CD4-positive, alpha-beta T cell (primary cell): ENCODE measurements around the gene FHIP1B. TPM values are rescaled to one million over a fixed set of nuclear protein-coding genes. Genes with fewer than 3 reads are reported as not detected.

Source experiments
- ATAC-seq: fragments of 200-7000 bp; cut with Tn5 transposase; one replicate; pipeline ENCODE4 v1.10.0; 2022; ENCODE audit warnings: mild to moderate bottlenecking; ENCODE audit not compliant: poor library complexity
- CTCF ChIA-PET: fragments of 350-600 bp; sonication (Branson Sonifier 250); formaldehyde crosslinking; loops from one replicate; lab custom pipeline; 2021; ENCODE audit warnings: antibody characterized with exemption, inconsistent platforms; lab: Charles Lee
- POLR2A ChIA-PET: fragments of 350-600 bp; sonication (Branson Sonifier 250); formaldehyde crosslinking; loops from one replicate; lab custom pipeline; 2021; ENCODE audit warnings: antibody characterized with exemption, inconsistent platforms; lab: Charles Lee
- DNase-seq, 14 experiments: peaks; one replicate each; pipeline ENCODE4 v3.0.0-alpha.2; 2013 to 2020; ENCODE audit warnings: mixed read lengths in 2 of 14
- H3K27ac ChIP-seq, 2 donors: one replicate each; pipeline versions ENCODE4 v1.5.1 to v1.7.0; 2013; ENCODE audit warnings: low read length in 2 of 2, low read depth in 1 of 2, mild to moderate bottlenecking in 1 of 2
- H3K27me3 ChIP-seq, 2 experiments: 1 replicate in 1 of 2; 2 replicates in 1 of 2; pipeline versions ENCODE4 v1.6.1 to v1.7.0; 2013; ENCODE audit warnings: low read length in 2 of 2, control low read depth in 1 of 2, mild to moderate bottlenecking in 1 of 2, moderate library complexity in 1 of 2; ENCODE audit not compliant: insufficient read depth in 2 of 2, control insufficient read depth in 1 of 2
- H3K36me3 ChIP-seq: one replicate; pipeline ENCODE4 v1.6.1; 2013; ENCODE audit warnings: low read length, control low read depth; ENCODE audit not compliant: insufficient read depth
- H3K4me1 ChIP-seq: one replicate; pipeline ENCODE4 v1.6.1; 2013; ENCODE audit warnings: low read length, control low read depth; ENCODE audit not compliant: insufficient read depth
- H3K4me3 ChIP-seq: one replicate; pipeline ENCODE4 v1.5.1; 2013; ENCODE audit warnings: mild to moderate bottlenecking, low read length, moderate library complexity
- H3K9me3 ChIP-seq, 2 experiments: 1 replicate in 1 of 2; 2 replicates in 1 of 2; pipeline versions ENCODE4 v1.6.1 to v1.7.0; 2013; ENCODE audit warnings: low read length in 2 of 2, mild to moderate bottlenecking in 2 of 2, control low read depth in 1 of 2, moderate library complexity in 1 of 2; ENCODE audit not compliant: control insufficient read depth in 1 of 2, insufficient read depth in 1 of 2
- H3K27ac Mint-ChIP-seq: one replicate; pipeline ENCODE4 v1.8.0; 2020; ENCODE audit warnings: mixed read lengths
- H3K27me3 Mint-ChIP-seq: one replicate; pipeline ENCODE4 v1.8.0; 2021; ENCODE audit warnings: mixed read lengths
- H3K36me3 Mint-ChIP-seq: one replicate; pipeline ENCODE4 v1.8.0; 2021; ENCODE audit warnings: low read depth, mixed read lengths
- H3K4me1 Mint-ChIP-seq: one replicate; pipeline ENCODE4 v1.8.0; 2021; ENCODE audit warnings: low read depth, mixed read lengths
- H3K4me3 Mint-ChIP-seq: one replicate; pipeline ENCODE4 v1.8.0; 2020; ENCODE audit warnings: mild to moderate bottlenecking, mixed read lengths
- H3K9me3 Mint-ChIP-seq: one replicate; pipeline ENCODE4 v1.8.0; 2020; ENCODE audit warnings: mixed read lengths
- CTCF ChIP-seq: fragments of 200-600 bp; IDR thresholded peaks from one replicate; pipeline ENCODE4 v1.8.0; 2022; ENCODE audit warnings: antibody characterized with exemption, mild to moderate bottlenecking
- intact Hi-C, 2 experiments: fragments of 100-400 bp; cut with DNase I in 1 of 2; cut with micrococcal nuclease in 1 of 2; formaldehyde crosslinking; loops; one replicate each; pipeline versions ENCODE4 v1.15.1 to v1.9.0; 2023 to 2025; cut with DNase I, micrococcal nuclease
- total RNA-seq, 174 experiments: library from RNA in 2 of 174; stranded (reverse) in 2 of 174; gene quantifications; one replicate each; pipeline ENCODE4 v1.2.3 and lab custom pipeline; 2021 to 2026

Gene FHIP1B
- total RNA-seq, 2 experiments from 2014 or later, result 26.7 to 27.7 TPM

DNA sequence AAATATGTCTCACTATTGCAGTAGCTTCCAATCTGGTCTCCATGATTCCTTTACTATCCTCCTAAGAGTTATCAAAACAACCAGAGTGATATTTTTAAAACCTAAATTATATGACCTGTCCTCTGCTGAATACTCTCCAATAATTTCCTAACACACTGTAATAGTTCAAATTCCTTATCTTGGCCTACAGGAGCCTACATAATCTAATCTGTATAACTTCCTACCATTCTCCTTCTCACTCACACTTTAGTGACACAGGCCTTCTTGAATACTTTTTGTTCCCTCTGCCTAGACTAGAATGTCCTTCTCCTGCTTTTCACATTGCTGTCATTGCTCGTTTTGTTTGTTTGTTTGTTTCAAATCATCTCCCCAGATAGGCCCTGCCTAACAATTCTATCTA is 9.4 kb downstream of the FHIP1B start:
- Mint-ChIP-seq H3K36me3 (peaks cover 65% of the 10 kb centered on the region), H3K4me3 (no peak overlapping the region), H3K27ac (no peak overlapping the region), H3K4me1 (peaks cover 51% of the 10 kb centered on the region), H3K27me3 (no peaks in the 10 kb centered on the region), H3K9me3 (no peaks in the 10 kb centered on the region)
- CTCF ChIA-PET, result no interaction called here
- no peak overlapping the region for H3K4me3 ChIP-seq
- peaks cover 49% of the 10 kb centered on the region for H3K36me3 ChIP-seq
- POLR2A ChIA-PET, result interaction anchor here (1.3 to 1.8 kb wide), 2 partner anchors 9 to 10 kb away, joined by 4 to 7 read pairs; partner anchors contain the start of gene FHIP1B
- no peaks in the 10 kb centered on the region for H3K9me3 ChIP-seq
- TF ChIP-seq CTCF, result no peak
- intact Hi-C loops, result no loop called here
- H3K27ac ChIP-seq, result no peak overlapping the region
- ATAC-seq (no peak), DNase-seq (no peak)
- H3K4me1 ChIP-seq, result peaks cover 6% of the 10 kb centered on the region
- H3K27me3 ChIP-seq, result no peaks in the 10 kb centered on the region

GRCh38 chr11:6224421-6224820 is 10.0 kb downstream of the FHIP1B start:
- no peaks in the 10 kb centered on the region for H3K9me3 ChIP-seq
- no peak overlapping the region for H3K4me3 ChIP-seq
- H3K36me3 ChIP-seq, result peaks cover 55% of the 10 kb centered on the region
- no peak overlapping the region for H3K27ac Mint-ChIP-seq
- H3K27ac ChIP-seq, result no peak overlapping the region
- no peak overlapping the region for H3K4me3 Mint-ChIP-seq
- ChIA-PET POLR2A (interaction anchor here (1.8 kb wide), 1 partner anchor 10 kb away, joined by 7 read pairs; the partner anchor contains the start of gene FHIP1B), CTCF (no interaction called here)
- no peak for ATAC-seq
- intact Hi-C loops, result no loop called here
- no peak for DNase-seq
- H3K36me3 Mint-ChIP-seq, result peaks cover 68% of the 10 kb centered on the region
- no peaks in the 10 kb centered on the region for H3K9me3 Mint-ChIP-seq
- no peak for TF ChIP-seq CTCF
- H3K27me3 ChIP-seq, result no peaks in the 10 kb centered on the region
- H3K4me1 Mint-ChIP-seq, result peaks cover 51% of the 10 kb centered on the region
- no peaks in the 10 kb centered on the region for H3K27me3 Mint-ChIP-seq
- peaks cover under 1% of the 10 kb centered on the region for H3K4me1 ChIP-seq

DNA sequence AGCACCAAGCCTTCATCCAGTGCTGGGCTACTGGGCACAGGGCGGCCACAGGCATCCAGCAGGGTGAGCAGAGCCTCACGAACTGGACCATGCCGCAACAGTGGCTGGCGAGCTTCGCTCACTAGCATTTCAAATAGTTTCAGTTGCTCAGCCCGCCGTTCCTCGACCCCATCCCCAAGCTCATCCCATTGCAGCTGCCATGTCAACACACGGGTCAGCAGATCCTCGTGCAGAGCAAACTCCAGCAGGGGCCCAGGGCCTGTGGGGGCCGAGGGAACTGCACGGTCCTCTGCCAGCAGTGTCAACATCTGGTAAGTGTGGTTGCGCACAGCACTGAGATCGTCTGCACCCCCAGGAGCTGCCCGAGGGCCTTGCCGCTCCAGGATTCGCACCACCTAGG is 10.6 kb downstream of the FHIP1B start:
- no peaks in the 10 kb centered on the region for H3K27me3 ChIP-seq
- no peaks in the 10 kb centered on the region for H3K4me1 ChIP-seq
- POLR2A ChIA-PET, result no interaction called here
- no peaks in the 10 kb centered on the region for H3K27me3 Mint-ChIP-seq
- H3K27ac Mint-ChIP-seq, result no peak overlapping the region
- intact Hi-C loops, result no loop called here
- no peaks in the 10 kb centered on the region for H3K9me3 ChIP-seq
- H3K36me3 ChIP-seq, result peaks cover 58% of the 10 kb centered on the region
- CTCF ChIA-PET, result no interaction called here
- no peaks in the 10 kb centered on the region for H3K9me3 Mint-ChIP-seq
- H3K36me3 Mint-ChIP-seq, result peaks cover 73% of the 10 kb centered on the region
- H3K4me3 ChIP-seq, result no peak overlapping the region
- peaks cover 51% of the 10 kb centered on the region for H3K4me1 Mint-ChIP-seq
- DNase-seq (no peak), ATAC-seq (no peak)
- TF ChIP-seq CTCF, result no peak
- H3K4me3 Mint-ChIP-seq, result no peak overlapping the region
- no peak overlapping the region for H3K27ac ChIP-seq
